Breast epithelium (tissue), 4 donors: ENCODE results near the gene GUCA2A. TPM values are rescaled to one million over a fixed set of nuclear protein-coding genes. Genes with fewer than 3 reads are reported as not detected.
A peak's percentile ranks its signal among the peaks of the same experiment; 100 is the strongest.

Experiments used
- DNase-seq, 2 donors: peaks; one replicate each; pipeline ENCODE4 v3.0.0-alpha.2; 2019; ENCODE audit warnings: low spot score in 2 of 2
- H3K27ac ChIP-seq, 2 donors: fragments of 200-600 bp; sonication (generic) in 1 of 2; one replicate each; pipeline ENCODE4 v1.5.1; 2016 to 2019; ENCODE audit warnings: mild to moderate bottlenecking in 1 of 2
- H3K27me3 ChIP-seq, 2 donors: fragments of 200-600 bp; sonication (generic) in 1 of 2; one replicate each; pipeline versions ENCODE4 v1.5.1 to v1.6.0; 2017 to 2019; ENCODE audit warnings: control low read depth in 1 of 2, mild to moderate bottlenecking in 1 of 2
- H3K36me3 ChIP-seq: fragments of 200-600 bp; one replicate; pipeline ENCODE4 v1.5.1; 2019
- H3K4me1 ChIP-seq, 2 donors: fragments of 200-600 bp; sonication (generic); one replicate each; pipeline ENCODE4 v1.5.1; 2016 to 2019; ENCODE audit warnings: control low read depth in 1 of 2
- H3K4me3 ChIP-seq, 3 donors: fragments of 200-600 bp; sonication (generic); 1 replicate in 2 of 3; 2 replicates in 1 of 3; pipeline ENCODE4 v1.5.1; 2016 to 2019; ENCODE audit warnings: mild to moderate bottlenecking in 3 of 3, moderate library complexity in 2 of 3
- H3K9me3 ChIP-seq, 2 donors: fragments of 200-600 bp; sonication (generic) in 1 of 2; one replicate each; pipeline ENCODE4 v1.5.1; 2016 to 2019; ENCODE audit warnings: control low read depth in 1 of 2
- CTCF ChIP-seq, 3 donors: fragments of 450-650 bp; IDR thresholded peaks; one replicate each; pipeline ENCODE4 v1.5.1; 2016 to 2017; ENCODE audit warnings: antibody characterized with exemption in 3 of 3, mild to moderate bottlenecking in 3 of 3, moderate library complexity in 3 of 3
- POLR2A ChIP-seq: fragments of 450-650 bp; IDR thresholded peaks from one replicate; pipeline ENCODE4 v1.6.1; 2016; ENCODE audit warnings: antibody characterized with exemption, mild to moderate bottlenecking, moderate library complexity
- POLR2AphosphoS5 ChIP-seq, 3 donors: sonication (generic); formaldehyde crosslinking; IDR thresholded peaks; one replicate each; pipeline ENCODE4 v1.6.1; 2017; ENCODE audit warnings: antibody characterized with exemption in 3 of 3
- intact Hi-C: fragments of 100-400 bp; cut with DNase I; formaldehyde crosslinking; loops from one replicate; pipeline ENCODE4 v1.15.1; 2023; ENCODE audit warnings: low total_unique reads
- total RNA-seq, 3 donors: library from RNA; depleted of rRNA; stranded (reverse); fragments of >200 nt; gene quantifications; one replicate each; pipeline ENCODE4 v1.1.0, GENCODE V29; 2016

The GUCA2A gene
- total RNA-seq, 3 donors from 2014 or later, result 8.8 TPM; not detected in 2

GRCh38 chr1:42153624-42154023 lies 10.9 kb downstream of the GUCA2A start:
- Histone ChIP-seq H3K4me3 (no peak overlapping the region), H3K9me3 (no peaks in the 10 kb centered on the region), H3K36me3 (no peaks in the 10 kb centered on the region), H3K27ac (no peak overlapping the region), H3K27me3 (no peaks in the 10 kb centered on the region), H3K4me1 (no peaks in the 10 kb centered on the region)
- TF ChIP-seq POLR2AphosphoS5 (IDR thresholded peaks at IDR 0.05) (no peak), CTCF (IDR thresholded peaks at IDR 0.05) (no peak), POLR2A (no peak)
- no peak for DNase-seq
- intact Hi-C loops, result no loop called here

GRCh38 chr1:42152907-42153600 lies 11.5 kb downstream of the GUCA2A start, which contains the start of gene GUCA2B:
TSS of gene GUCA2B (plus strand) at chr1:42153410. CDS start at chr1:42153451, 41 bp downstream.
- no peak for DNase-seq
- intact Hi-C loops, result no loop called here
- Histone ChIP-seq H3K4me3 (no peak within 1 kb of the TSS), H3K27ac (peak within 1 kb of the TSS in 1 of 2 donors; percentile 65), H3K4me1 (no peaks in the 10 kb centered on the region), H3K36me3 (no peaks in the 10 kb centered on the region), H3K9me3 (no peaks in the 10 kb centered on the region), H3K27me3 (no peaks in the 10 kb centered on the region)
- TF ChIP-seq CTCF (IDR thresholded peaks at IDR 0.05) (no peak), POLR2A (no peak), POLR2AphosphoS5 (IDR thresholded peaks at IDR 0.05) (no peak)

- Histone ChIP-seq H3K4me1 (peaks cover 0 to under 1% of the 10 kb centered on the region in 2 donors), H3K4me3 (no peak overlapping the region), H3K27me3 (no peaks in the 10 kb centered on the region), H3K27ac (peak overlapping the region in 1 of 2 donors; percentile 65), H3K9me3 (no peaks in the 10 kb centered on the region), H3K36me3 (no peaks in the 10 kb centered on the region)
- TF ChIP-seq POLR2A, result no peak
- TF ChIP-seq POLR2AphosphoS5 (IDR thresholded peaks at IDR 0.05), result peak in 1 of 3 donors; percentile 25
- intact Hi-C loops, result no loop called here
- DNase-seq, result peak in 1 of 2 donors; percentile 51
These were observed 12.4 kb downstream of the GUCA2A start for GRCh38 chr1:42152119-42152518.

- H3K27ac ChIP-seq, result no peak overlapping the region
- no peaks in the 10 kb centered on the region for H3K36me3 ChIP-seq
- H3K9me3 ChIP-seq, result no peaks in the 10 kb centered on the region
- no peak for TF ChIP-seq CTCF (IDR thresholded peaks at IDR 0.05)
- TF ChIP-seq POLR2A, result no peak
- TF ChIP-seq POLR2AphosphoS5 (IDR thresholded peaks at IDR 0.05), result no peak
- no peaks in the 10 kb centered on the region for H3K27me3 ChIP-seq
- intact Hi-C loops, result no loop called here
- no peak for DNase-seq
- H3K4me3 ChIP-seq, result no peak overlapping the region
- H3K4me1 ChIP-seq, result peaks cover 0 to 7% of the 10 kb centered on the region in 2 donors
These were observed 13.9 kb downstream of the GUCA2A start for GRCh38 chr1:42150651-42151050.

- Histone ChIP-seq H3K4me3 (no peak overlapping the region), H3K36me3 (no peaks in the 10 kb centered on the region), H3K9me3 (no peaks in the 10 kb centered on the region), H3K27ac (no peak overlapping the region), H3K27me3 (no peaks in the 10 kb centered on the region), H3K4me1 (peaks cover 0 to 7% of the 10 kb centered on the region in 2 donors)
- intact Hi-C loops, result loop anchor here (1.0 to 5.0 kb wide), 2 partner anchors 25 to 126 kb away; no protein-coding TSS in a partner anchor
- no peak for DNase-seq
- TF ChIP-seq POLR2AphosphoS5 (IDR thresholded peaks at IDR 0.05) (no peak), CTCF (IDR thresholded peaks at IDR 0.05) (no peak)
These were observed 16.4 kb downstream of the GUCA2A start for GRCh38 chr1:42148166-42148565.
